GM23338 (cell line): ENCODE data around the gene S100A7A. TPM values are rescaled to one million over a fixed set of nuclear protein-coding genes. Genes with fewer than 3 reads are reported as not detected.

Source experiments
- ATAC-seq: fragments of 200-7000 bp; cut with Tn5 transposase; 3 replicates; pipeline ENCODE4 v1.9.1; 2020
- DNase-seq: peaks from one replicate; pipeline ENCODE4 v3.0.0-alpha.2; 2015; ENCODE audit warnings: low spot score
- H2AFZ ChIP-seq: fragments of 200-600 bp; sonication (generic); 2 replicates; pipeline ENCODE4 v1.8.0; 2016; ENCODE audit warnings: antibody characterized with exemption, mild to moderate bottlenecking, moderate library complexity
- H3F3A ChIP-seq: fragments of 200-600 bp; sonication (generic); replicated peaks from 2 replicates; pipeline ENCODE4 v1.8.0; 2017; ENCODE audit warnings: antibody characterized with exemption, mixed run types, low read depth
- H3K27ac ChIP-seq: fragments of 200-600 bp; sonication (generic); 2 replicates; pipeline ENCODE4 v1.6.1; 2016; ENCODE audit warnings: low read depth
- H3K27me3 ChIP-seq: fragments of 200-600 bp; sonication (generic); 2 replicates; pipeline ENCODE4 v1.8.0; 2016; ENCODE audit warnings: mild to moderate bottlenecking, mixed run types, moderate library complexity; ENCODE audit not compliant: insufficient read depth
- H3K36me3 ChIP-seq: fragments of 200-600 bp; sonication (generic); 2 replicates; pipeline ENCODE4 v1.8.0; 2016; ENCODE audit warnings: mild to moderate bottlenecking; ENCODE audit not compliant: insufficient read depth
- H3K4me1 ChIP-seq: fragments of 200-600 bp; sonication (generic); 2 replicates; pipeline ENCODE4 v1.8.0; 2016; ENCODE audit warnings: mild to moderate bottlenecking, moderate library complexity; ENCODE audit not compliant: insufficient read depth
- H3K4me2 ChIP-seq: fragments of 200-600 bp; sonication (generic); 2 replicates; pipeline ENCODE4 v1.7.1; 2017; ENCODE audit warnings: mixed run types
- H3K4me3 ChIP-seq: fragments of 200-600 bp; sonication (generic); 2 replicates; pipeline ENCODE4 v1.6.1; 2016; ENCODE audit warnings: mixed run types
- H3K79me2 ChIP-seq: fragments of 200-600 bp; sonication (generic); replicated peaks from 2 replicates; pipeline ENCODE4 v1.8.0; 2017; ENCODE audit warnings: mild to moderate bottlenecking; ENCODE audit not compliant: insufficient read depth
- H3K9me2 ChIP-seq: fragments of 200-600 bp; sonication (generic); 2 replicates; pipeline ENCODE4 v1.8.0; 2017; ENCODE audit not compliant: insufficient read depth
- H4K20me1 ChIP-seq: fragments of 200-600 bp; sonication (generic); replicated peaks from 2 replicates; pipeline ENCODE4 v1.8.0; 2017; ENCODE audit warnings: mild to moderate bottlenecking; ENCODE audit not compliant: insufficient read depth
- H3K27ac Mint-ChIP-seq: 2 replicates; pipeline ENCODE4 v1.8.0; 2020; ENCODE audit warnings: inconsistent platforms, mild to moderate bottlenecking, moderate library complexity, mixed read lengths
- H3K27me3 Mint-ChIP-seq: 3 replicates; pipeline ENCODE4 v1.8.0; 2022; ENCODE audit warnings: low read depth, mild to moderate bottlenecking, moderate library complexity, mixed read lengths, inconsistent platforms; ENCODE audit not compliant: insufficient read depth, poor library complexity
- H3K36me3 Mint-ChIP-seq: 3 replicates; pipeline ENCODE4 v1.8.0; 2021; ENCODE audit warnings: low read depth, mild to moderate bottlenecking, inconsistent platforms, moderate library complexity, mixed read lengths
- H3K4me1 Mint-ChIP-seq: 3 replicates; pipeline ENCODE4 v1.8.0; 2020; ENCODE audit warnings: mild to moderate bottlenecking, inconsistent platforms, mixed read lengths
- H3K4me3 Mint-ChIP-seq: 3 replicates; pipeline ENCODE4 v1.8.0; 2021; ENCODE audit warnings: moderate library complexity, mild to moderate bottlenecking, inconsistent platforms, mixed read lengths
- H3K9me3 Mint-ChIP-seq: 3 replicates; pipeline ENCODE4 v1.8.0; 2020; ENCODE audit warnings: moderate library complexity, mild to moderate bottlenecking, inconsistent platforms, mixed read lengths
- CREB1 ChIP-seq: fragments of 250-450 bp; sonication (Bioruptor Pico); IDR thresholded peaks from 2 replicates; pipeline ENCODE4 v1.5.0; 2020; ENCODE audit warnings: low read depth, mild to moderate bottlenecking, moderate library complexity
- ETS1 ChIP-seq: IDR thresholded peaks from 2 replicates; pipeline ENCODE4 v1.6.1; 2016; ENCODE audit warnings: antibody characterized with exemption
- NANOG ChIP-seq: IDR thresholded peaks from 2 replicates; pipeline ENCODE4 v1.6.1; 2016; ENCODE audit warnings: antibody characterized with exemption, borderline replicate concordance
- POLR2AphosphoS5 ChIP-seq: IDR thresholded peaks from 2 replicates; pipeline ENCODE4 v1.6.1; 2016; ENCODE audit warnings: antibody characterized with exemption, low read depth
- REST ChIP-seq: IDR thresholded peaks from one replicate; pipeline ENCODE4 v1.6.1; 2018; ENCODE audit warnings: antibody characterized with exemption; ENCODE audit not compliant: unreplicated experiment
- ZNF114 ChIP-seq: fragments of 250-450 bp; sonication (Bioruptor Pico); IDR thresholded peaks from 2 replicates; pipeline ENCODE4 v1.5.0; 2020; ENCODE audit warnings: mild to moderate bottlenecking, moderate library complexity
- ZNF331 ChIP-seq: fragments of 250-450 bp; sonication (Bioruptor Pico); IDR thresholded peaks from 2 replicates; pipeline ENCODE4 v1.5.0; 2020; ENCODE audit warnings: low read depth, mild to moderate bottlenecking, moderate library complexity
- polyA plus RNA-seq: library from polyadenylated mRNA; unstranded; fragments of >200 nt; fragmentation: Nextera tagmentation; extraction: Ambion mirVana; gene quantifications from 2 replicates; pipeline ENCODE4 v1.2.1, GENCODE V29; 2016
- total RNA-seq: library from RNA; depleted of rRNA; stranded (reverse); fragments of >200 nt; shearing (Covaris generic); gene quantifications from 2 replicates; pipeline ENCODE4 v1.2.3, GENCODE V29; 2014

Gene S100A7A
- total and polyA plus RNA-seq, 2 experiments from 2014 or later: not detected

- Histone ChIP-seq H3K9me2 (no peaks in the 10 kb centered on the region), H4K20me1 (no peaks in the 10 kb centered on the region), H3K4me3 (no peak overlapping the region), H3K36me3 (no peaks in the 10 kb centered on the region), H3K27me3 (no peaks in the 10 kb centered on the region), H3K27ac (no peak overlapping the region), H2AFZ (no peak overlapping the region), H3K4me1 (no peaks in the 10 kb centered on the region), H3K79me2 (no peaks in the 10 kb centered on the region), H3K4me2 (no peak overlapping the region), H3F3A (no peaks in the 10 kb centered on the region)
- DNase-seq (no peak), ATAC-seq (no peak)
- TF ChIP-seq POLR2AphosphoS5: no peak
- no peak for TF ChIP-seq NANOG
- peaks cover 4% of the 10 kb centered on the region for H3K9me3 Mint-ChIP-seq
- no peak overlapping the region for H3K27ac Mint-ChIP-seq
- no peaks in the 10 kb centered on the region; the same call in 2 of the 3 replicates for H3K4me1 Mint-ChIP-seq
- no peaks in the 10 kb centered on the region for H3K36me3 Mint-ChIP-seq
- peaks cover 6% of the 10 kb centered on the region for H3K27me3 Mint-ChIP-seq
- no peak overlapping the region for H3K4me3 Mint-ChIP-seq
Measured at GRCh38 chr1:153438599-153438998, 22.3 kb downstream of the S100A7A start.

GRCh38 chr1:153439273-153439672 lies 23.0 kb downstream of the S100A7A start:
- H3K27me3 Mint-ChIP-seq: peaks cover 6% of the 10 kb centered on the region
- Histone ChIP-seq H3F3A (no peaks in the 10 kb centered on the region), H4K20me1 (no peaks in the 10 kb centered on the region), H3K36me3 (no peaks in the 10 kb centered on the region), H2AFZ (no peak overlapping the region), H3K4me1 (no peaks in the 10 kb centered on the region), H3K79me2 (no peaks in the 10 kb centered on the region), H3K9me2 (no peaks in the 10 kb centered on the region), H3K27ac (no peak overlapping the region), H3K27me3 (no peaks in the 10 kb centered on the region), H3K4me3 (no peak overlapping the region), H3K4me2 (no peak overlapping the region)
- no peak for TF ChIP-seq ZNF114 (CRISPR knock-in tag)
- TF ChIP-seq ZNF331 (CRISPR knock-in tag): no peak
- TF ChIP-seq CREB1 (CRISPR knock-in tag): no peak
- no peak for TF ChIP-seq REST
- TF ChIP-seq NANOG: no peak
- no peak for TF ChIP-seq ETS1
- no peaks in the 10 kb centered on the region for H3K36me3 Mint-ChIP-seq
- DNase-seq: no peak
- no peaks in the 10 kb centered on the region; the same call in 2 of the 3 replicates for H3K4me1 Mint-ChIP-seq
- ATAC-seq: no peak
- no peak overlapping the region for H3K4me3 Mint-ChIP-seq
- H3K27ac Mint-ChIP-seq: no peak overlapping the region
- peaks cover 4% of the 10 kb centered on the region for H3K9me3 Mint-ChIP-seq
